Epithelial cell of proximal tubule (primary cell): ENCODE measurements around the gene AMOTL2. TPM values are rescaled to one million over a fixed set of nuclear protein-coding genes. Genes with fewer than 3 reads are reported as not detected.

ENCODE experiments used
- DNase-seq: peaks from one replicate; pipeline ENCODE4 v3.0.0-alpha.2; 2011; ENCODE audit warnings: low read depth
- H3K4me3 ChIP-seq: 2 replicates; pipeline ENCODE4 v1.5.1; 2011; ENCODE audit warnings: low read depth, mild to moderate bottlenecking, low read length
- CTCF ChIP-seq: conservative IDR thresholded peaks from 2 replicates; pipeline ENCODE4 v1.5.1; 2012; ENCODE audit warnings: low read depth, mild to moderate bottlenecking, low read length
- total RNA-seq: library from RNA; depleted of rRNA; stranded (reverse); fragments of >200 nt; gene quantifications from 2 replicates; pipeline ENCODE4 v1.2.3, GENCODE V29; 2015

AMOTL2 gene
- total RNA-seq, 1 donor from 2014 or later, result 98.7 TPM

- TF ChIP-seq CTCF, result no peak
- no peak for DNase-seq
- H3K4me3 ChIP-seq, result no peak overlapping the region
These were observed 58.8 kb downstream of the AMOTL2 start for GRCh38 chr3:134315286-134316106.

- no peak for DNase-seq
- H3K4me3 ChIP-seq, result no peak overlapping the region
- no peak for TF ChIP-seq CTCF
These were observed 59.5 kb downstream of the AMOTL2 start for GRCh38 chr3:134314588-134315285.

GRCh38 chr3:134313847-134314587 lies 60.2 kb downstream of the AMOTL2 start:
- peak overlapping the region; percentile 62 for H3K4me3 ChIP-seq
- DNase-seq, result no peak
- TF ChIP-seq CTCF, result no peak

- TF ChIP-seq CTCF, result peak; percentile 46
- DNase-seq, result no peak
- H3K4me3 ChIP-seq, result peak overlapping the region; percentile 62
These were observed 61.1 kb downstream of the AMOTL2 start for GRCh38 chr3:134312873-134313846.

- TF ChIP-seq CTCF, result peak; percentile 62
- DNase-seq, result no peak
- peak overlapping the region; percentile 62 for H3K4me3 ChIP-seq
These were observed 62.0 kb downstream of the AMOTL2 start for GRCh38 chr3:134312072-134312872.
